Activated naive CD8-positive, alpha-beta T cell treated with anti-CD3 and anti-CD28 coated beads for 36 hours (primary cell): ENCODE results near the gene LILRB3. TPM values are rescaled to one million over a fixed set of nuclear protein-coding genes. Genes with fewer than 3 reads are reported as not detected.
"Not testable (repeated sequence)": the region's sequence is repeated elsewhere in the genome, so short reads cannot be mapped to it uniquely, and the experiment has no call there.

ENCODE experiments used
- DNase-seq: peaks from one replicate; pipeline ENCODE4 v3.0.0; 2021
- H3K27ac Mint-ChIP-seq: one replicate; pipeline ENCODE4 v1.8.0; 2022; ENCODE audit warnings: mild to moderate bottlenecking, moderate library complexity, mixed read lengths
- H3K27me3 Mint-ChIP-seq: one replicate; pipeline ENCODE4 v1.8.0; 2022; ENCODE audit warnings: mild to moderate bottlenecking, mixed read lengths
- H3K36me3 Mint-ChIP-seq: one replicate; pipeline ENCODE4 v1.8.0; 2021; ENCODE audit warnings: mild to moderate bottlenecking, mixed read lengths
- H3K4me1 Mint-ChIP-seq: one replicate; pipeline ENCODE4 v1.8.0; 2021; ENCODE audit warnings: mixed read lengths
- H3K4me3 Mint-ChIP-seq: one replicate; pipeline ENCODE4 v1.8.0; 2022; ENCODE audit warnings: mild to moderate bottlenecking, moderate library complexity, mixed read lengths
- H3K9me3 Mint-ChIP-seq: one replicate; pipeline ENCODE4 v1.8.0; 2022; ENCODE audit warnings: mixed read lengths
- total RNA-seq, 2 experiments: library from RNA; stranded (reverse); gene quantifications; one replicate each; pipeline ENCODE4 v1.2.3, GENCODE V29; 2021

The LILRB3 gene
- total RNA-seq, 2 experiments from 2014 or later = not detected

GRCh38 chr19:54252243-54252642, 29.4 kb upstream of the LILRB3 start:
- H3K4me1 Mint-ChIP-seq = peaks cover 9% of the 10 kb centered on the region
- H3K27ac Mint-ChIP-seq = no peak overlapping the region
- no peaks in the 10 kb centered on the region for H3K9me3 Mint-ChIP-seq
- peaks cover 11% of the 10 kb centered on the region for H3K27me3 Mint-ChIP-seq
- DNase-seq = no peak
- no peak overlapping the region for H3K4me3 Mint-ChIP-seq
- no peaks in the 10 kb centered on the region for H3K36me3 Mint-ChIP-seq

GRCh38 chr19:54248016-54248601, 25.3 kb upstream of the LILRB3 start:
- H3K27ac Mint-ChIP-seq = no peak overlapping the region
- H3K9me3 Mint-ChIP-seq = no peaks in the 10 kb centered on the region

GRCh38 chr19:54247106-54247930, 24.5 kb upstream of the LILRB3 start:
- Mint-ChIP-seq H3K9me3 (no peaks in the 10 kb centered on the region), H3K4me1 (peaks cover 9% of the 10 kb centered on the region), H3K4me3 (no peak overlapping the region), H3K36me3 (no peaks in the 10 kb centered on the region), H3K27me3 (peaks cover 14% of the 10 kb centered on the region), H3K27ac (no peak overlapping the region)
- DNase-seq = no peak

More at GRCh38 chr19:54248016-54248601, 25.3 kb upstream of the LILRB3 start:
- DNase-seq = peak; percentile 33
- Mint-ChIP-seq H3K27me3 (peaks cover 14% of the 10 kb centered on the region), H3K4me1 (peaks cover 9% of the 10 kb centered on the region), H3K4me3 (no peak overlapping the region), H3K36me3 (no peaks in the 10 kb centered on the region)

- Mint-ChIP-seq H3K4me3 (no peak overlapping the region), H3K9me3 (no peaks in the 10 kb centered on the region), H3K4me1 (peaks cover 9% of the 10 kb centered on the region), H3K27ac (no peak overlapping the region), H3K36me3 (no peaks in the 10 kb centered on the region), H3K27me3 (peaks cover 14% of the 10 kb centered on the region)
- DNase-seq = no peak
These were observed 23.1 kb upstream of the LILRB3 start for GRCh38 chr19:54245936-54246335.

GRCh38 chr19:54243809-54244208, 21.0 kb upstream of the LILRB3 start:
- H3K27me3 Mint-ChIP-seq, H3K4me3 Mint-ChIP-seq, DNase-seq, H3K4me1 Mint-ChIP-seq, H3K9me3 Mint-ChIP-seq, H3K27ac Mint-ChIP-seq, H3K36me3 Mint-ChIP-seq: not testable (repeated sequence)

- peaks cover 10% of the 10 kb centered on the region for H3K27me3 Mint-ChIP-seq
- not testable (repeated sequence) for H3K36me3 Mint-ChIP-seq, H3K4me3 Mint-ChIP-seq, H3K27ac Mint-ChIP-seq, H3K4me1 Mint-ChIP-seq, H3K9me3 Mint-ChIP-seq, DNase-seq
These were observed 19.8 kb upstream of the LILRB3 start, which contains the start of gene LILRA6 for GRCh38 chr19:54242646-54243045. LILRA6 (minus strand) TSS chr19:54242790.

GRCh38 chr19:54242234-54242633, 19.4 kb upstream of the LILRB3 start:
- not testable (repeated sequence) for H3K4me1 Mint-ChIP-seq, H3K36me3 Mint-ChIP-seq, DNase-seq, H3K9me3 Mint-ChIP-seq, H3K4me3 Mint-ChIP-seq, H3K27ac Mint-ChIP-seq
- peaks cover 10% of the 10 kb centered on the region for H3K27me3 Mint-ChIP-seq

- not testable (repeated sequence) for H3K27ac Mint-ChIP-seq, H3K36me3 Mint-ChIP-seq, H3K4me1 Mint-ChIP-seq, DNase-seq, H3K9me3 Mint-ChIP-seq, H3K4me3 Mint-ChIP-seq
- H3K27me3 Mint-ChIP-seq = peaks cover 10% of the 10 kb centered on the region
These were observed 17.8 kb upstream of the LILRB3 start for GRCh38 chr19:54240372-54241336.

GRCh38 chr19:54239491-54240371, 16.9 kb upstream of the LILRB3 start:
- not testable (repeated sequence) for H3K9me3 Mint-ChIP-seq, H3K4me3 Mint-ChIP-seq, H3K27ac Mint-ChIP-seq

GRCh38 chr19:54233941-54234340, 11.1 kb upstream of the LILRB3 start:
- H3K27me3 Mint-ChIP-seq = peaks cover 42% of the 10 kb centered on the region
- no peak overlapping the region for H3K4me3 Mint-ChIP-seq

More at GRCh38 chr19:54239491-54240371, 16.9 kb upstream of the LILRB3 start:
- not testable (repeated sequence) for H3K36me3 Mint-ChIP-seq, DNase-seq, H3K4me1 Mint-ChIP-seq
- H3K27me3 Mint-ChIP-seq = peaks cover 11% of the 10 kb centered on the region

GRCh38 chr19:54231077-54231931, 8.5 kb upstream of the LILRB3 start:
- Mint-ChIP-seq H3K4me1 (peaks cover 7% of the 10 kb centered on the region), H3K9me3 (no peaks in the 10 kb centered on the region), H3K27ac (no peak overlapping the region), H3K36me3 (no peaks in the 10 kb centered on the region), H3K4me3 (no peak overlapping the region), H3K27me3 (peaks cover 38% of the 10 kb centered on the region)
- DNase-seq = peak; percentile 79

More at GRCh38 chr19:54233941-54234340, 11.1 kb upstream of the LILRB3 start:
- Mint-ChIP-seq H3K36me3 (no peaks in the 10 kb centered on the region), H3K4me1 (peaks cover 7% of the 10 kb centered on the region), H3K27ac (no peak overlapping the region), H3K9me3 (no peaks in the 10 kb centered on the region)
- DNase-seq = no peak

- Mint-ChIP-seq H3K27ac (no peak overlapping the region), H3K9me3 (no peaks in the 10 kb centered on the region), H3K36me3 (no peaks in the 10 kb centered on the region), H3K4me3 (no peak overlapping the region), H3K4me1 (peaks cover 7% of the 10 kb centered on the region), H3K27me3 (peaks cover 38% of the 10 kb centered on the region)
- no peak for DNase-seq
These were observed 7.2 kb upstream of the LILRB3 start for GRCh38 chr19:54230031-54230430.

GRCh38 chr19:54229146-54229545, 6.3 kb upstream of the LILRB3 start:
- no peak for DNase-seq
- H3K4me3 Mint-ChIP-seq = no peak overlapping the region
- peaks cover 29% of the 10 kb centered on the region for H3K27me3 Mint-ChIP-seq
- H3K27ac Mint-ChIP-seq = no peak overlapping the region
- H3K36me3 Mint-ChIP-seq = no peaks in the 10 kb centered on the region
- H3K4me1 Mint-ChIP-seq = peaks cover 7% of the 10 kb centered on the region
- no peaks in the 10 kb centered on the region for H3K9me3 Mint-ChIP-seq
